Smooth muscle cell (in vitro differentiated cells): Measurements from ENCODE around the gene ATP8A1. TPM values are rescaled to one million over a fixed set of nuclear protein-coding genes. Genes with fewer than 3 reads are reported as not detected.
A peak's percentile ranks its signal among the peaks of the same experiment; 100 is the strongest.

Experiments used
- DNase-seq: peaks from one replicate; lab custom pipeline; 2025; ENCODE audit not compliant: unreplicated experiment; lab: John Stamatoyannopoulos, UW
- H2AFZ ChIP-seq: fragments of 200-600 bp; sonication (generic); 2 replicates; pipeline ENCODE4 v1.6.0; 2016; ENCODE audit warnings: antibody characterized with exemption, low read depth, mild to moderate bottlenecking
- H3F3A ChIP-seq: fragments of 200-600 bp; sonication (generic); 2 replicates; pipeline ENCODE4 v1.6.0; 2017; ENCODE audit warnings: antibody characterized with exemption, low read depth
- H3K27ac ChIP-seq: fragments of 200-600 bp; sonication (generic); 2 replicates; pipeline ENCODE4 v1.5.1; 2016; ENCODE audit warnings: low read depth, mild to moderate bottlenecking
- H3K27me3 ChIP-seq: fragments of 200-600 bp; sonication (generic); 2 replicates; pipeline ENCODE4 v1.6.1; 2016; ENCODE audit warnings: low read depth, mild to moderate bottlenecking
- H3K36me3 ChIP-seq: fragments of 200-600 bp; sonication (generic); 2 replicates; pipeline ENCODE4 v1.5.1; 2016; ENCODE audit warnings: low read depth
- H3K4me1 ChIP-seq: fragments of 200-600 bp; sonication (generic); 2 replicates; pipeline ENCODE4 v1.5.1; 2016; ENCODE audit warnings: low read depth
- H3K4me2 ChIP-seq: fragments of 200-600 bp; sonication (generic); 2 replicates; pipeline ENCODE4 v1.6.0; 2016; ENCODE audit warnings: mild to moderate bottlenecking
- H3K4me3 ChIP-seq: fragments of 200-600 bp; sonication (generic); 2 replicates; pipeline ENCODE4 v1.5.1; 2016; ENCODE audit warnings: mild to moderate bottlenecking
- H3K79me2 ChIP-seq: fragments of 200-600 bp; sonication (generic); 2 replicates; pipeline ENCODE4 v1.6.0; 2016; ENCODE audit warnings: low read depth, mild to moderate bottlenecking
- H3K9ac ChIP-seq: fragments of 200-600 bp; sonication (generic); 2 replicates; pipeline ENCODE4 v1.6.0; 2016; ENCODE audit warnings: low read depth
- H3K9me3 ChIP-seq: fragments of 200-600 bp; sonication (generic); replicated peaks from 2 replicates; pipeline ENCODE4 v1.5.1; 2016; ENCODE audit warnings: low read depth
- H4K20me1 ChIP-seq: fragments of 200-600 bp; sonication (generic); 2 replicates; pipeline ENCODE4 v1.6.0; 2016; ENCODE audit warnings: low read depth
- WGBS: methylation state at CpG from one replicate; pipeline ENCODE4 v1.1.7; 2016; ENCODE audit warnings: low lambda C conversion rate; 5-methylcytosine and 5-hydroxymethylcytosine counted together
- polyA plus RNA-seq: library from polyadenylated mRNA; unstranded; fragments of >200 nt; fragmentation: Nextera tagmentation; extraction: Ambion mirVana; gene quantifications from 2 replicates; pipeline ENCODE4 v1.2.1, GENCODE V29; 2016
- total RNA-seq: library from RNA; depleted of rRNA; stranded (reverse); fragments of >200 nt; gene quantifications from 2 replicates; pipeline ENCODE4 v1.2.3, GENCODE V29; 2014
- TF ChIP-seq, protein P1 (sequence below): fragments of 200-600 bp; sonication (generic); IDR thresholded peaks from 2 replicates; pipeline ENCODE4 v1.5.1; 2017; ENCODE audit warnings: borderline replicate concordance, mild to moderate bottlenecking, antibody characterized with exemption; ENCODE audit not compliant: insufficient read depth, poor library complexity, severe bottlenecking

The ATP8A1 gene
- total and polyA plus RNA-seq, 2 experiments from 2014 or later: 1.8 TPM; not detected in 1

DNA sequence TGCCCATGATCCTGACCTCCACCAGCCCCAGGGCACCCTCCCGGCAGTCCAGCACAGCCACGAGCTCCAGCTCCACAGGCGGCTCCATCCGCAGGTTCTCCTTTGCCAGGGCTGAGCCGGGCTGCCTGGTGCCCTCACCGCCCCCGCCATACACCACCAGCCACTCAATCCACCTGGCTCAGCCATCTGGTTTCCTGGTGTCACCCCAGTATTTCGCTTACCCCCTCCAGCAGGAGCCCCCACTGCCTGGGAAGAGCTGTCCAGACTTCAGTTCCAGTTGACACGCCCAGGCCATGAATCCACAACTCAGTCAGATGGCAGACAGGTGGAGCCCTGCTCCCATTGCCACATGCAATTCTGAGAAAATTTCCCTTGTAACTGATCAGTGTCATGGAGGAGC lies 255.7 kb downstream of the ATP8A1 start:
- Histone ChIP-seq H3K4me1 (peaks cover 24% of the 10 kb centered on the region), H4K20me1 (no peaks in the 10 kb centered on the region), H3K36me3 (no peaks in the 10 kb centered on the region), H3K27ac (no peak overlapping the region), H3K4me2 (no peak overlapping the region), H3K4me3 (no peak overlapping the region), H3K27me3 (peaks cover 71% of the 10 kb centered on the region), H3F3A (no peaks in the 10 kb centered on the region), H3K9ac (no peak overlapping the region), H3K9me3 (no peaks in the 10 kb centered on the region), H3K79me2 (no peaks in the 10 kb centered on the region), H2AFZ (no peak overlapping the region)
- 81% methylated on average over 9 of the region's 9 CpGs for WGBS
- DNase-seq: no peak
- TF ChIP-seq, protein P1, sequence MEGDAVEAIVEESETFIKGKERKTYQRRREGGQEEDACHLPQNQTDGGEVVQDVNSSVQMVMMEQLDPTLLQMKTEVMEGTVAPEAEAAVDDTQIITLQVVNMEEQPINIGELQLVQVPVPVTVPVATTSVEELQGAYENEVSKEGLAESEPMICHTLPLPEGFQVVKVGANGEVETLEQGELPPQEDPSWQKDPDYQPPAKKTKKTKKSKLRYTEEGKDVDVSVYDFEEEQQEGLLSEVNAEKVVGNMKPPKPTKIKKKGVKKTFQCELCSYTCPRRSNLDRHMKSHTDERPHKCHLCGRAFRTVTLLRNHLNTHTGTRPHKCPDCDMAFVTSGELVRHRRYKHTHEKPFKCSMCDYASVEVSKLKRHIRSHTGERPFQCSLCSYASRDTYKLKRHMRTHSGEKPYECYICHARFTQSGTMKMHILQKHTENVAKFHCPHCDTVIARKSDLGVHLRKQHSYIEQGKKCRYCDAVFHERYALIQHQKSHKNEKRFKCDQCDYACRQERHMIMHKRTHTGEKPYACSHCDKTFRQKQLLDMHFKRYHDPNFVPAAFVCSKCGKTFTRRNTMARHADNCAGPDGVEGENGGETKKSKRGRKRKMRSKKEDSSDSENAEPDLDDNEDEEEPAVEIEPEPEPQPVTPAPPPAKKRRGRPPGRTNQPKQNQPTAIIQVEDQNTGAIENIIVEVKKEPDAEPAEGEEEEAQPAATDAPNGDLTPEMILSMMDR: no peak

GRCh38 chr4:42399393-42399792 lies 257.5 kb downstream of the ATP8A1 start:
- TF ChIP-seq, protein P1: no peak
- no peaks in the 10 kb centered on the region for H3F3A ChIP-seq
- no peaks in the 10 kb centered on the region for H3K36me3 ChIP-seq
- H3K9me3 ChIP-seq: no peaks in the 10 kb centered on the region
- peak overlapping the region; percentile 90 for H3K4me2 ChIP-seq
- no peaks in the 10 kb centered on the region for H3K79me2 ChIP-seq
- no peak overlapping the region for H2AFZ ChIP-seq
- 11% methylated on average over 10 of the region's 10 CpGs for WGBS
- no peak overlapping the region for H3K27ac ChIP-seq
- peaks cover 89% of the 10 kb centered on the region for H3K27me3 ChIP-seq
- no peak overlapping the region for H3K4me3 ChIP-seq
- no peaks in the 10 kb centered on the region for H4K20me1 ChIP-seq
- no peak for DNase-seq
- peaks cover 24% of the 10 kb centered on the region for H3K4me1 ChIP-seq
- H3K9ac ChIP-seq: no peak overlapping the region

DNA sequence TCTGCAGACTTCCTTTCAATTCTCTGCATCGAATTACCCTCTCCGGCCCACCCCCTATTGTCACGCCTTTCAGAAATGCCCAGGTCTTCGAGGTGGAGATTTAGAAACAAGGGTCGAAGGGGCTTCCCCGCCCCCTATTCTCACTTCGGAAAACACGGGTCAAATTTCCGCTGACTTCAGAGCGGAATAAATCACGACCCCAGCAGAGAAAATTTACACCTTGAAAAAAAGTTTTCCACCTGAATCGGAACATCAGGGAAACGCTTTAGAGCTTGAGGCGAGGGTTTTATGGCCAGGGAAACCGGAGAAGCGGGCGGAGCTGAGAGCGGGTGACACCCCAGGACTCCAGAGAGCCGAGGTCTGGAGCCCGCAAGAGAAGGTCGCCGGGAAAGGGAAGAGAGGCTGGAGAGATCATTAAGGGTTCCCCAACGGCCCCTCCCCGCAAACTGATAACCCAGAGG lies 258.0 kb downstream of the ATP8A1 start:
- DNase-seq: no peak
- no peaks in the 10 kb centered on the region for H3K79me2 ChIP-seq

More for the DNA sequence above, 258.0 kb downstream of the ATP8A1 start:
- Histone ChIP-seq H3K9ac (no peak overlapping the region), H3K4me3 (peak overlapping the region; percentile 51), H4K20me1 (no peaks in the 10 kb centered on the region), H3K36me3 (no peaks in the 10 kb centered on the region), H3K4me1 (peaks cover 24% of the 10 kb centered on the region), H3K4me2 (peak overlapping the region; percentile 90), H3F3A (no peaks in the 10 kb centered on the region), H3K27ac (no peak overlapping the region), H2AFZ (no peak overlapping the region), H3K27me3 (peaks cover 93% of the 10 kb centered on the region), H3K9me3 (no peaks in the 10 kb centered on the region)
- WGBS: 3% methylated on average over 24 of the region's 24 CpGs
- TF ChIP-seq, protein P1: no peak
